Lower lobe of right lung (tissue), 2 donors: ENCODE results near the gene SORCS1. TPM values are rescaled to one million over a fixed set of nuclear protein-coding genes. Genes with fewer than 3 reads are reported as not detected.

Experiments
- ATAC-seq, 2 donors: fragments of 200-7000 bp; cut with Tn5 transposase; one replicate each; pipeline ENCODE4 v1.9.1; 2020 to 2022; ENCODE audit warnings: mild to moderate bottlenecking in 2 of 2, moderate library complexity in 2 of 2
- DNase-seq: peaks from one replicate; pipeline ENCODE4 v3.0.0-alpha.2; 2020
- H3K27ac ChIP-seq: fragments of 200-600 bp; one replicate; pipeline ENCODE4 v1.8.0; 2022
- H3K27me3 ChIP-seq: fragments of 200-600 bp; one replicate; pipeline ENCODE4 v1.8.0; 2022; ENCODE audit warnings: low read depth
- H3K36me3 ChIP-seq: fragments of 200-600 bp; one replicate; pipeline ENCODE4 v1.8.0; 2022; ENCODE audit warnings: mild to moderate bottlenecking
- H3K4me1 ChIP-seq: fragments of 200-600 bp; one replicate; pipeline ENCODE4 v1.8.0; 2022
- H3K4me3 ChIP-seq: fragments of 200-600 bp; one replicate; pipeline ENCODE4 v1.8.0; 2022; ENCODE audit warnings: mild to moderate bottlenecking
- H3K9me3 ChIP-seq: fragments of 200-600 bp; one replicate; pipeline ENCODE4 v1.8.0; 2022
- intact Hi-C: fragments of 100-400 bp; cut with DNase I; formaldehyde crosslinking; loops from one replicate; pipeline ENCODE4 v1.11.0; 2022
- total RNA-seq: library from RNA; stranded (reverse); fragmentation: NEBNext Ultra II Directional; extraction: Animal tissue kit (Norgen Biotek cat#: 25700); gene quantifications from one replicate; pipeline ENCODE4 v1.2.1, GENCODE V29; 2021
- TF ChIP-seq, protein P1 (sequence below): fragments of 200-600 bp; IDR thresholded peaks from one replicate; pipeline ENCODE4 v1.8.0; 2022; ENCODE audit warnings: antibody characterized with exemption, mild to moderate bottlenecking
- donor health status: DM: no; HTN: yes; CAD: no; lungs with severe emphysema.

The SORCS1 gene
- total RNA-seq, 1 donor from 2014 or later: 0.15 TPM

GRCh38 chr10:106571192-106571946 lies 593.1 kb downstream of the SORCS1 start:
- ATAC-seq (no peak), DNase-seq (no peak)
- no peak overlapping the region for H3K4me3 ChIP-seq
- no peaks in the 10 kb centered on the region for H3K27me3 ChIP-seq
- TF ChIP-seq, protein P1, sequence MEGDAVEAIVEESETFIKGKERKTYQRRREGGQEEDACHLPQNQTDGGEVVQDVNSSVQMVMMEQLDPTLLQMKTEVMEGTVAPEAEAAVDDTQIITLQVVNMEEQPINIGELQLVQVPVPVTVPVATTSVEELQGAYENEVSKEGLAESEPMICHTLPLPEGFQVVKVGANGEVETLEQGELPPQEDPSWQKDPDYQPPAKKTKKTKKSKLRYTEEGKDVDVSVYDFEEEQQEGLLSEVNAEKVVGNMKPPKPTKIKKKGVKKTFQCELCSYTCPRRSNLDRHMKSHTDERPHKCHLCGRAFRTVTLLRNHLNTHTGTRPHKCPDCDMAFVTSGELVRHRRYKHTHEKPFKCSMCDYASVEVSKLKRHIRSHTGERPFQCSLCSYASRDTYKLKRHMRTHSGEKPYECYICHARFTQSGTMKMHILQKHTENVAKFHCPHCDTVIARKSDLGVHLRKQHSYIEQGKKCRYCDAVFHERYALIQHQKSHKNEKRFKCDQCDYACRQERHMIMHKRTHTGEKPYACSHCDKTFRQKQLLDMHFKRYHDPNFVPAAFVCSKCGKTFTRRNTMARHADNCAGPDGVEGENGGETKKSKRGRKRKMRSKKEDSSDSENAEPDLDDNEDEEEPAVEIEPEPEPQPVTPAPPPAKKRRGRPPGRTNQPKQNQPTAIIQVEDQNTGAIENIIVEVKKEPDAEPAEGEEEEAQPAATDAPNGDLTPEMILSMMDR: no peak
- no peaks in the 10 kb centered on the region for H3K4me1 ChIP-seq
- no peaks in the 10 kb centered on the region for H3K36me3 ChIP-seq
- H3K27ac ChIP-seq: no peak overlapping the region
- intact Hi-C loops: no loop called here
- no peaks in the 10 kb centered on the region for H3K9me3 ChIP-seq

GRCh38 chr10:106570268-106570667 lies 594.2 kb downstream of the SORCS1 start:
- no peaks in the 10 kb centered on the region for H3K4me1 ChIP-seq
- H3K36me3 ChIP-seq: no peaks in the 10 kb centered on the region
- no peaks in the 10 kb centered on the region for H3K9me3 ChIP-seq
- no peak overlapping the region for H3K27ac ChIP-seq
- ATAC-seq (no peak), DNase-seq (no peak)
- no peaks in the 10 kb centered on the region for H3K27me3 ChIP-seq
- TF ChIP-seq, protein P1: no peak
- intact Hi-C loops: no loop called here
- no peak overlapping the region for H3K4me3 ChIP-seq

GRCh38 chr10:106567629-106568028 lies 596.9 kb downstream of the SORCS1 start:
- TF ChIP-seq, protein P1: no peak
- ATAC-seq (no peak), DNase-seq (no peak)
- Histone ChIP-seq H3K9me3 (no peaks in the 10 kb centered on the region), H3K27me3 (no peaks in the 10 kb centered on the region), H3K4me3 (no peak overlapping the region), H3K4me1 (no peaks in the 10 kb centered on the region), H3K27ac (no peak overlapping the region), H3K36me3 (no peaks in the 10 kb centered on the region)
- intact Hi-C loops: no loop called here

- DNase-seq (no peak), ATAC-seq (no peak)
- Histone ChIP-seq H3K27ac (no peak overlapping the region), H3K27me3 (no peaks in the 10 kb centered on the region), H3K4me3 (no peak overlapping the region), H3K4me1 (no peaks in the 10 kb centered on the region), H3K9me3 (no peaks in the 10 kb centered on the region), H3K36me3 (no peaks in the 10 kb centered on the region)
- TF ChIP-seq, protein P1: no peak
- intact Hi-C loops: no loop called here
Observed at GRCh38 chr10:106566873-106567272, 597.6 kb downstream of the SORCS1 start.

DNA sequence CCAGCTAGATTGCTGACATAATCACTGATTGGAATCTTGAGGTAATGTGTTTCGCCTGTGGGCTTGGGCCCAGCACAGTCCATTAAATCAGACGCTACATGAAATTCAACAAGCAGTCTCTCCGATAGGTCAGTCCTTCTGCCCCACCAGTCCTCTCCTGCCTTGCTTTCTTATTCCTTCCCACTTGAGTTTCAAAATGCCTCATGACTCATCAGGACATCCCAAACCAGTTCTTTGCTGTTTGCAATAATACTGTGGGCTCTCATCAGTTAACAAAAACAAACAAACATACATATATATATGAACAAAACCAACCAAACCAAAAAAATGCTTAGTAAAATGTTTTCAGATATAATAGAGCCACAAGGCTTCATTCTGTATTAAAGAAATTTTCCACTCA lies 599.0 kb downstream of the SORCS1 start:
- no peak for ATAC-seq

More for the DNA sequence above, 599.0 kb downstream of the SORCS1 start:
- intact Hi-C loops: no loop called here
- no peaks in the 10 kb centered on the region for H3K36me3 ChIP-seq
- DNase-seq: no peak
- H3K9me3 ChIP-seq: no peaks in the 10 kb centered on the region
- H3K4me1 ChIP-seq: no peaks in the 10 kb centered on the region
- H3K27ac ChIP-seq: no peak overlapping the region
- H3K27me3 ChIP-seq: no peaks in the 10 kb centered on the region
- H3K4me3 ChIP-seq: no peak overlapping the region
- TF ChIP-seq, protein P1: no peak
